Stimulated activated CD4-positive, alpha-beta T cell treated with anti-CD3 and anti-CD28 coated beads, Interleukin-12 subunit alpha, Interleukin-12 subunit beta, amount 100 ng/mL, for 24 hours (primary cell): ENCODE data around the gene SAG.
A peak's percentile ranks its signal among the peaks of the same experiment; 100 is the strongest.
"Not testable (repeated sequence)": the region's sequence is repeated elsewhere in the genome, so short reads cannot be mapped to it uniquely, and the experiment has no call there.

Experiments used
- DNase-seq, 2 experiments: peaks; one replicate each; pipeline ENCODE4 v3.0.0-alpha.2; 2020; ENCODE audit warnings: low read depth in 2 of 2

The SAG gene

DNA sequence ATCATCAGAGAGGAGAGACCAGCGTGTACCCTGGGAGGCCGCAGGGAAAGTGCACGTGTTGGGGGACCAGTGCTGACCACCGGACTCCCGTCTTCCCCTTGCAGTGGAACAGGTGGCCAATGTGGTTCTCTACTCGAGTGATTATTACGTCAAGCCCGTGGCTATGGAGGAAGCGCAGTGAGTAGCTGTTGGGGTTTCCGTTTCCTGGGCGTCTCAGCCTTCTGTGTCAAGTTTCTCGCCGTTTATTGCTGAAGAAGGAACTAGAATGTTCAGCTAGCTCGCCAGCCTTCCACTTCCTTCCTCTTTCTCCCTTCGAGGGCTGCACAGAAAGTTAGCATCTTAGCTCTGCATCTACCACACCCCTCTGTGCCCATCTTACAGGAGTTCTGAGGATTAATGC, 23.9 kb downstream of the SAG start:
- DNase-seq = peak; percentile 33 to 34

DNA sequence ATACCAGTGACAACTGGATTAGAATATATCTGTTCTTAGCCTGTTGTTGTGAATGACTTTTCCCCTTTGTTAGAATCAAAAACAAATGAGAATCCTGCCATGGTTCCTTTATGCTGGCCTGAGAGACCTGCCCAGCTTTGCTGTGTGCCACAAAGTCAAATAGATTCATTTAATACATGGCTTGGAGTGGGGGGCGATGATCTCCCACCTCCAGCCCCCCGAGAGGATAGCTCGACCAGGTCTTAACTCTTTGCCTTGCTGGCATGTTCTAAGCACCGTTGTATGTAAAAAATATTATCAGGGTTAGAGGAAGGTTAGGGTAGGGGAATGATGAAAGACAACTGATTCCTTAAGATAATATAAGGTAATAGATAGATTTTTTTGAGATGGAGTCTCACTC, 24.5 kb downstream of the SAG start:
- no peak for DNase-seq

- DNase-seq = no peak
These were observed 27.3 kb downstream of the SAG start for GRCh38 chr2:233334915-233335314.

DNA sequence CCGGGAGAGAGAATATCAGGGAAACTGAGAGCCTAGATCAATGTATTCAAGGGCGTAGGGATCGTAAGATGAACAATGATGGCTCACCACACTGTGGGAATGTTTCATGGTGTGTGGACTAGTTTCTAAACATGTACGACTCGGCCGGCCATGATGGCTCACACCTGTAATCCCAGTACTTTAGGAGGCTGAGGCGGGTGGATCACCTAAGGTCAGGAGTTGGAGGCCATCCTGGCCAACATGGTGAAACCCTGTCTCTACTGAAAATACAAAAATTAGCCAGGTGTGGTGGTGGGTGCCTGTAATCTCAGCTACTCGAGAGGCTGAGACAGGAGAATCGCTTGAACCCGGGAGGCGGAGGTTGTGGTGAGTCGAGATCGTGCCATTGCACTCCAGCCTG, 28.5 kb downstream of the SAG start:
- not testable (repeated sequence) for DNase-seq

- DNase-seq = no peak
These were observed 28.9 kb downstream of the SAG start for GRCh38 chr2:233336541-233336940.

DNA sequence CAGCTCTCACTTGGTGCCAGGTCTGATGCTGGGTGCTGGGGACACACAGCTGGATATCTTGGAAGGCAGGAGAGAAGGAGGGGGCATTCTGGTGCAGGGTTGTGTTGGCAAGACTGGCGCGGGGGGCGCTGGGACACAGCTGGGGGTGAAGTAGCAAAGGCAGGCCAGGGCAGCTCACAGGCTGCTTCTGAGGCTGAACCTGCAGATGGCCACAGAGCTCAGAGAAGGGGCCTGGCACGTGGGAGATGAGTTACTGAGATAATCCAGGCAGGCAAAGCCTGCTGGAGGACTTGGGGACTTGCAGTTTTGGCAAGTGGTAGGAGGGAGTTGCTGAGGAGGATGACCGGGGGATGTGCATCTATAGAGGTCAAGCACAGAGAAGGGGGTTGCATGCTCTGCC, 30.4 kb downstream of the SAG start:
- DNase-seq = no peak

GRCh38 chr2:233338812-233339368, 31.3 kb downstream of the SAG start:
- no peak for DNase-seq

DNA sequence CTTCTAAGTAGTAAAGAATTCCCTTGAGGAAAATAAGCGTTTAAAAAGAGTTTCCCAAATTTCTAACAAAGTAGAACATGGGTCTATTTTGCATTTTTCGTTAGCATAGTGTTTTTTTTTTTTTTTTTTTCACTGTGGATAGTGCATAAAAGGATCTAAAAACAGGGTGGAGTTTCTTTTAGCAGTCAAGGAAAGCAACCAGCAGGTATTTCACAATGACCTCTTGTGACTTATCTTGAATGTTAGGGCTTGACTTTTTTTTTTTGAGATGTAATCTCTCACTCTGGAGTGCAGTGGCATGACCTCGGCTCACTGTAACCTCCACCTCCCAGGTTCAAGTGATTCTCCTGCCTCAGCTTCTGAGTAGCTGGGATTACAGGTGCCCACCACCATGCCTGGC, 31.8 kb downstream of the SAG start:
- no peak for DNase-seq

- no peak for DNase-seq
These were observed 33.7 kb downstream of the SAG start for GRCh38 chr2:233341296-233341695.

DNA sequence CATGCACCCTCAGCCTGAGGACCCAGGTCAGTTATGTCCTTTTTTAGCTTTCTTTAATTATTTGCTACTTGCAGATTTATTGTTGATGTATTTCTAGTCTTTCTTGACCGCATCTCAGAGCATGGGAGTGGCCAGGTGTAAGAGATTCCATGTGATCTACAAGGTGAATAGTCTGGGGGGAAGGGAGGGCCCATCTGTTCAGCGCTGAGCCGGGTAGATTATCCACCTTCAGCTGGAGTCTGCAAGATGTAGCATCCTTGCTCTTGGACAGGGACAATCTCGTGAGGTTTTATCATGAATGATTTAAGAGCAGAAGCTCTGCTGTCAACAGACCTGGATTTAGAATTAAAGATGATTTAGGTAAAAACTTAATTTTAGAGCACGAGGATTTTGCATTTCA, 34.7 kb downstream of the SAG start:
- no peak for DNase-seq

DNA sequence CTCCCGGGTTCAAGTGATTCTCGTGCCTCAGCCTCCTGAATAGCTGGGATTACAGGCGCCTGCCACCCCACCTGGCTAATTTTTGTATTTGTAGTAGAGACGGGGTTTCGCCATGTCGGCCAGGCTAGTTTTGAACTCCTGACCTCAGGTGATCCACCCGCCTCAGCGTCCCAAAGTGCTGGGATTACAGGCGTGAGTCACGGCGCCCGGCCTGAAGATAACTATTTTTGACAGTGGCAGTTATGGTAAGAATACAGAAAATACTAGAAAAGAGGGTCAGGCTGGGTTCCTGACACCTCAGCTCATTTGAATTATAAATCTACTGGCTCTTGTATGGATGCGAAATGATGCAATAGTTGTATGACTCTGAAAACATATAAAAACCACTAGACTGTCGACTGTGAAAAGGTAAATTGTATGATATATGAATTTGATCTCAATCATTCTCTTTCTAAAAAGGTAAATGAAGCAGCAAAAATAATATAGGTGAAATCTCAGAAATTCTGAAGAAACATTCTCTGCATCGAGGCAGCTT, 35.6 kb downstream of the SAG start:
- DNase-seq = no peak

DNA sequence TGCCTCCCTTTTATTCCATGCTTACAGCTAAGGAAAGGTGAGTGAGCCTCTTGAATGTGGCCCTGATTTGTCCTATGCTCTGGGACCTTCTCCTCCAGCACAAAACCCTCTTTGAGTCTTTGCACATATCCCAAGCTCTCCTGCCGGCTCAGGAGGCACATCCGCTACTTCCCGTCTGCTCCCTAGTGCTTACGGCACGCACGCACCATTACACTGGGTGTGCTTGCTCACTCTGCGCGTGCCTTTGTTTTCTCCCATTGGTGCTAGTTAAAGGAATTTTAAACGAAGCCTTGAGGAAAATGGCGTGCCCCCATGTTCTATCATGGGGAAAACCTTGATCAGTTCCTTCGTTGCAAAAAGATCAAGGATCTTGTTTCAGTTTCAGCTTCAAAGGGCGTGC, 38.8 kb downstream of the SAG start:
- DNase-seq = no peak

GRCh38 chr2:233346930-233347329, 39.3 kb downstream of the SAG start:
- DNase-seq = no peak

GRCh38 chr2:233349005-233349998, 41.7 kb downstream of the SAG start:
- no peak for DNase-seq

DNA sequence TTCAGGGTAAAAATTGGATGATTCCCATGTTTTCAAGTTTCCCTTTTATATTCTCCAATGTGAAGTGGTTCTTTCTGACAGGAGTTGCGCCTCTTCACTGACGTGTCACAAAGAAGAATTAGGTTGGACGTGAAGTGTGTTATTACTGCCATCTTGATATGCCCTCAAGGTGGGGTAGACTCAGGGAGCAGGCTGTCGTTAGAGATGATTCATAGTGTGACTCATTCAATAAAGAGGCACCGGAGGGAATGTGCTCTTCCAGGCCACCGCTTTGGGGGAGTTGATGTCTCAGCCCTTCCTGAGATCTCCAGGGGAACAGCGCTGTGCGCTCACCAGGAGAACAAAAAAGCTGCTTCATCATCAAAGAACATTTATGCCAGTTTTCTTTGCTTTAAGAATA, 43.1 kb downstream of the SAG start:
- DNase-seq = peak in 1 of 2 experiments; percentile 24

- no peak for DNase-seq
These were observed 43.8 kb downstream of the SAG start for GRCh38 chr2:233351423-233351822.

- no peak for DNase-seq
These were observed 44.7 kb downstream of the SAG start for GRCh38 chr2:233352141-233352842.

- no peak for DNase-seq
These were observed 45.6 kb downstream of the SAG start for GRCh38 chr2:233353101-233353768.

DNA sequence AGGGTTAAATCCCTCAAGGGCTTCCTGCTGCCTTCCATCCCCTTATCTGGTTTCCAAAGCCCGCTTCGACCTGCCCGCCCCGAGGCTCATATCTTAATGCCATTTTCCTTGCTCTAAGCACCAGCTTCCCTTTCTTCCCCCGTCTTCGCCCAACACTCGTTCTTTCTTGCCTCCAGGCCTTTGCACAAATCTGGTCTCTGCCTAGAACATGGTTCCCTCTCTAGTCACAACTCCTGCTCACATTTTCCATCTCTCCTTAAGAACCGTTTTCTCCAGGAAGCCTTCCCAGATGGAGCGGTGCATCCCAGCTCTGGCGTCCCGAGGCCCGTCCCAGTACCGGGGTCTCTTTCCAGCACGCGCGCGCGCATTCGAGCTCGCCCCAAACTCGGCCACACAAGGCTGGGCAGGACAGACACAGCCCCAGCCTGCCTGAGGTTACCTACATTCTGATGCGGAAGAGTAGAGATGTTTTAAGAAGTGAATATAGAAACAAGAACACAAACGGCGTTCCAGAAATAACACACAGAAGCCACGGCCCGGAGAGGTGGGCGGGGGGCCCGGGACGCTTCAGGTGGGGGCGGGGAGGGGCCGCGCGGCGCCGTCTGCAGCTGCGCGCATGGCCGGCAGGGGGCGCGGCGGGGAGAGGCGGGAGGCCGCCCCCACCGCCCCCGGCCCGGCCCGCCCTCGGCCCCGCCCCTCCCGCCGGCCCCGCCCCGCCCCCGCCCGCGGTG, 46.3 kb downstream of the SAG start, which contains the start of gene DGKD:
DGKD (plus strand) TSS at position 726 of the 731 bp plus-strand sequence. CDS start 25 bp downstream, outside the sequence.
- DNase-seq = peak; percentile 43 to 57

- DNase-seq = no peak
These were observed 46.9 kb downstream of the SAG start for GRCh38 chr2:233354500-233354924.
